Fibroblast of the aortic adventitia (primary cell): ENCODE data around the gene KMT2D. TPM values are rescaled to one million over a fixed set of nuclear protein-coding genes. Genes with fewer than 3 reads are reported as not detected.

Experiments
- DNase-seq: peaks from one replicate; pipeline ENCODE4 v3.0.0-alpha.2; 2010; ENCODE audit warnings: low read depth
- H3K4me3 ChIP-seq: 2 replicates; pipeline ENCODE4 v1.5.1; 2011; ENCODE audit warnings: low read depth, mild to moderate bottlenecking, control low read depth, low read length, moderate library complexity
- CTCF ChIP-seq: IDR thresholded peaks from 2 replicates; pipeline ENCODE4 v1.5.1; 2011; ENCODE audit warnings: mild to moderate bottlenecking, low read length, control low read depth, inconsistent platforms; ENCODE audit not compliant: insufficient read depth
- total RNA-seq: library from RNA; depleted of rRNA; stranded (reverse); fragments of >200 nt; gene quantifications from 2 replicates; pipeline ENCODE4 v1.2.3, GENCODE V29; 2012; ENCODE audit warnings: low replicate concordance

The KMT2D gene
- total RNA-seq, 1 donor = 23.8 TPM

- DNase-seq = no peak
- TF ChIP-seq CTCF = no peak
- H3K4me3 ChIP-seq = no peak overlapping the region
Observed at GRCh38 chr12:49031573-49032161, 28.9 kb downstream of the KMT2D start.

DNA sequence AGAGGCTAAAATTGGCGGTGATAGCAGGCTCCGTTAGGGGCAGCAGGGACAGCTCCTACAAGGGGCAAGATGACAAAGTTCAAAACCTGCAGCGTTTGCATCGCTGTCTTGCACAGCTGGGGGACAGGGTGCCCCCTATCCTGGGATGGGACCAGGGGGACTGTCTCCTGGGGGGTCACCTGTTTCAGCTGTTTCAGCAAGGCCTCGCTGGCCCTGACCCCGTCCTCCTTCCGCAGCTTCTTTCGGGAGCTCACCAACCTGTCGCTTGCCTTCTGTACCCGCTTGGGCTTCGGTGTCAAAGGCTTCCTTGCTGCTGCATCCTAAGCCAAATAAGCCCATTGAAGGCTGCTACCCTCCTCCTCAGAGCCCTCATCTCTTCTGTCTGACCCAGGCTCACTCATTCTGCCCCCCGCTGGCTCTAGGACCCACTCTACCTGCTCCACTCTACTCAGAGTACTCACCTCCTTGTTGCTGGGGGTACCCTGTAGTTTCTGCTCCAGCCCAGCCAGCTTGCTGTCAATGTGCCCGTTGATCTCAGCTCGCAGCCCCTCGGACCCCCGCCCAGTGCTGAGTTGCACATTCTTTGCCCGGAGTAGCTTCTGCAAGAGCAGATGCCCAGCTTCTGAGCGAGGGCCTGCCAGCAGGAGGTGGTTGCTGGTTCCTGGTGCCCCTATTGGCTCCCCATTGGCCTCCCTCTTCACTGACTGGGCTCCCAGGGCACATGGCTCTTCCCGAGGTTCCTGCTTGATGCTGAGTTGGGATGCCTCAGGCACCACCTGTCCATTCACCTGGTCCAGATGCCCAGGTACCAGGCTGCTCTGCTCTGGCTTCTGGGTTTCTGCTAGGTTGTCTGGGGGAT is 29.7 kb downstream of the KMT2D start:
- TF ChIP-seq CTCF = no peak
- no peak for DNase-seq
- no peak overlapping the region for H3K4me3 ChIP-seq

GRCh38 chr12:49030119-49030518 is 30.5 kb downstream of the KMT2D start:
- DNase-seq = no peak
- H3K4me3 ChIP-seq = no peak overlapping the region
- no peak for TF ChIP-seq CTCF

DNA sequence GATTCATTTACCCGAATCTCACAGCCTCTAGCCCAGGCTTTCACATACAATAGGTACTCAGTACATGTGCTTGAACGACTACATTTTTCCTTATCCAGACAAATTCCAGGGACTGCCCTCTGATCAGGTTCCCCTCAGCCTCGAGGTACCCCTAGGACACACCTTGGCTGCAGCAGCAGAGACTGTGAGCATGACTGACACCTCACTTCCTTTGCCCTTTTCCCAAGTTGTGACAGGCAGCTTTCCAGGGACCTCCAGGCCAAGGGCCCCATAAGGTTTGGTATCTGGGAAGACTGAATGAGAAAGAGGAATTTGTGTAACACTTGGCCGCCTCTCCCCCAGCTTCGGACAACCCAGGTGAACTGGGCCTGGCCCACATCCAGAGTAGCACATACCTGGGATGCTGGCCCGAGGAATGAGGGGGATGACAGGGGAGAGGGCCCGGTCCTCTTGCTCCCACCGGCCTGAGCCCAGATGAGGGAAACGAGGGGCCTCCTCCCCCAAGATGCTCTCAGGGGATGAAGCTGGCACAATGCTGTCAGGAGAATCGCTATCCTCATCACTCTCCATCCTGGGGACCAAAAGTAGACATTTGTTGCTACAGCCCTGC is 31.8 kb downstream of the KMT2D start:
- TF ChIP-seq CTCF = no peak
- DNase-seq = no peak
- no peak overlapping the region for H3K4me3 ChIP-seq

GRCh38 chr12:49027846-49028555 is 32.6 kb downstream of the KMT2D start:
- DNase-seq = no peak
- TF ChIP-seq CTCF = no peak
- no peak overlapping the region for H3K4me3 ChIP-seq

DNA sequence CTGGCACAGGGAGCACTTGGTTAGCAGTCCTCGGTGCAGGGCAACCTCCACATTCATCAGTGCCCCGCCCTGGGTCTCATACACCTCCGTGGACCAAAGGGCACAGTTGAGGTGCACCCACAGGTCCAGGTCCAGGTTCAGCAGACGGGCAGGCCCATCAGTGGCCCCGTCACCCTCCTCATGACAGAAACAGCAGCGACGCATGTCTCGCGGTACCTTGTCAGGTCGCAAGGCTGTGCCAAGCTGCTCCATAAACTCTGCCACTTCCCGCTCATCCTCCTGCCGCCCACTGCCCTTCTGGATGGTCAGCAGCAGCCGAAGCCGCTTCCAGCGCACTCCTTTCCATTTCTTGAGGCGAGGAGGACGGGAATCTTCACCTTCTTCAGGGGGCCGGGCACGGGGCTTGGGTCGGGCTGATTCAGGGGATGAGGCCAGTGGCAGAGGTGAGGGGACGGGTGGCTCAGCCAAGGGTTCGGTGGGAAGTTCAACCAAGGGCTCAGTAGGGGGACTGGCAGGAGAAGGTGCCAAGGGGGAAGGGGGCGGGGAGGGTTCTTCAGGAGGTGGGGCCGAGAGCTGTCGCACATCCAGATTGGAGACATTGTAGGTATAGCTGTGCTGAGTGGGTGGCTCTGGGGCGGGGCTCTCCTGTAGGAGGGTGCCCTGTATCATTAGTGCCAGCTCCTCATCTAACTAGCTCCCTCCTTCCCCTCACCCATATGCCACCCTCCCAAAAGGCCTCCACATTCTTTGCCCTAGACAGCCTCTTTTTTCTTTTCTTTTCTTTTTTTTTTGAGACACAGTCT is 33.7 kb downstream of the KMT2D start:
- no peak for TF ChIP-seq CTCF
- H3K4me3 ChIP-seq = no peak overlapping the region
- DNase-seq = no peak
